Measurements from ENCODE around the gene EPGN. TPM values are rescaled to one million over a fixed set of nuclear protein-coding genes. Genes with fewer than 3 reads are reported as not detected.

Gene EPGN
- total RNA-seq, result not detected

GRCh38 chr4:74308215-74308614, at the start of gene EPGN:
EPGN (plus strand) TSS chr4:74308470; CDS start chr4:74308534, 64 bp downstream.
- no peak within 1 kb of the TSS for H3K4me3 ChIP-seq (ENCODE audit: low read length)
- H3K27me3 ChIP-seq (ENCODE audit: insufficient read depth, low read length), result no peaks in the 10 kb centered on the region
- H3K4me1 ChIP-seq (ENCODE audit: insufficient read depth, low read length), result no peaks in the 10 kb centered on the region
- H3K9me3 ChIP-seq (ENCODE audit: low read depth, low read length), result no peaks in the 10 kb centered on the region

DNA sequence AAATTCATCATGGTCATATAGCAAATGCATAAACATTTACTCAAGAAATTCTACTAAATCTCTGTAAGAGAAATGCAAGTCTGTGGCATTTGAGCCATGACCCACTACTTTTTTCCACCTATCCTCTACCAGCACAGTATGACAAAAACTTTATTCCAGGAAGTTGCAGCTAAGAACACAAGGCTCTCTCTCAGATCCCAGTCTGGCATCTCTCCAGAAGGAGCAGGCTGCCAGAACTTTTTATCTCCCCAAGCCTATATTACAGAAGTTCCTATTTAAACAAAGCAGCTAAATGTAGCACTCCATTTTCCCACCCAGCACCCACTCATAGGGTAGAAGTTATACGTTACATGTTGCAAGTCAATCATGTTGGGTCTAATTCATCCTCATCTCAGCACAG, 49.3 kb upstream of the EPGN start:
- H3K27me3 ChIP-seq (ENCODE audit: insufficient read depth, low read length), result no peaks in the 10 kb centered on the region
- H3K4me3 ChIP-seq (ENCODE audit: low read length), result no peak overlapping the region
- no peaks in the 10 kb centered on the region for H3K9me3 ChIP-seq (ENCODE audit: low read depth, low read length)
- H3K4me1 ChIP-seq (ENCODE audit: insufficient read depth, low read length), result no peaks in the 10 kb centered on the region

DNA sequence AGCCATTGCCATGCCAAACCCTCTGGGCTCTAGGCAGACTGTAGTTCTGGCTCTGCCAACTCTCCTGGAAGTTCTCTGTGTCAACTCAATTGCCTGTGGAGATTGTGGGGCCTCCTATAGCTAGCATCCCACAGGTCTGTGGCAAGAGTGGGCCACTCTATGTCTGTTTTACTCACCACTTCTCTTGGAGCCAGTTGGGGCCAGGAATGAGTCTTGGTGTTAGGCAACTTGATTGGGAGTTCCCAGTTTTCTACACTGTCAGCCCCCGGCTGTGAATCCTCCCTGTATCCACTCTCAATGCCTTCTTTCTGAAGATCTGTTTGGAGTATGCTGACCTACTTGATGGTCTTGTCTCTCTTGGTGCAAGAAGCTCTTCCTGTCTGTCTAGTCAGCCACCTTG, 48.2 kb upstream of the EPGN start:
- H3K9me3 ChIP-seq (ENCODE audit: low read depth, low read length), result no peaks in the 10 kb centered on the region
- no peak overlapping the region for H3K4me3 ChIP-seq (ENCODE audit: low read length)
- H3K4me1 ChIP-seq (ENCODE audit: insufficient read depth, low read length), result no peaks in the 10 kb centered on the region
- H3K27me3 ChIP-seq (ENCODE audit: insufficient read depth, low read length), result no peaks in the 10 kb centered on the region

- no peak overlapping the region for H3K4me3 ChIP-seq (ENCODE audit: low read length)
- H3K9me3 ChIP-seq (ENCODE audit: low read depth, low read length), result no peaks in the 10 kb centered on the region
- no peaks in the 10 kb centered on the region for H3K27me3 ChIP-seq (ENCODE audit: insufficient read depth, low read length)
- H3K4me1 ChIP-seq (ENCODE audit: insufficient read depth, low read length), result no peaks in the 10 kb centered on the region
Measured at GRCh38 chr4:74262522-74262921, 45.7 kb upstream of the EPGN start.

- no peaks in the 10 kb centered on the region for H3K4me1 ChIP-seq (ENCODE audit: insufficient read depth, low read length)
- no peaks in the 10 kb centered on the region for H3K27me3 ChIP-seq (ENCODE audit: insufficient read depth, low read length)
Measured at GRCh38 chr4:74263551-74263950, 44.7 kb upstream of the EPGN start.

GRCh38 chr4:74266081-74266480, 42.2 kb upstream of the EPGN start:
- no peaks in the 10 kb centered on the region for H3K4me1 ChIP-seq (ENCODE audit: insufficient read depth, low read length)
- H3K9me3 ChIP-seq (ENCODE audit: low read depth, low read length), result no peaks in the 10 kb centered on the region
- H3K27me3 ChIP-seq (ENCODE audit: insufficient read depth, low read length), result no peaks in the 10 kb centered on the region

More at GRCh38 chr4:74263551-74263950, 44.7 kb upstream of the EPGN start:
- Histone ChIP-seq H3K4me3 (ENCODE audit: low read length) (no peak overlapping the region), H3K9me3 (ENCODE audit: low read depth, low read length) (no peaks in the 10 kb centered on the region)

GRCh38 chr4:74267998-74268606, 40.2 kb upstream of the EPGN start:
- H3K27me3 ChIP-seq (ENCODE audit: insufficient read depth, low read length), result no peaks in the 10 kb centered on the region
- no peak overlapping the region for H3K4me3 ChIP-seq (ENCODE audit: low read length)
- no peaks in the 10 kb centered on the region for H3K4me1 ChIP-seq (ENCODE audit: insufficient read depth, low read length)
- no peaks in the 10 kb centered on the region for H3K9me3 ChIP-seq (ENCODE audit: low read depth, low read length)

More at GRCh38 chr4:74266081-74266480, 42.2 kb upstream of the EPGN start:
- no peak overlapping the region for H3K4me3 ChIP-seq (ENCODE audit: low read length)

DNA sequence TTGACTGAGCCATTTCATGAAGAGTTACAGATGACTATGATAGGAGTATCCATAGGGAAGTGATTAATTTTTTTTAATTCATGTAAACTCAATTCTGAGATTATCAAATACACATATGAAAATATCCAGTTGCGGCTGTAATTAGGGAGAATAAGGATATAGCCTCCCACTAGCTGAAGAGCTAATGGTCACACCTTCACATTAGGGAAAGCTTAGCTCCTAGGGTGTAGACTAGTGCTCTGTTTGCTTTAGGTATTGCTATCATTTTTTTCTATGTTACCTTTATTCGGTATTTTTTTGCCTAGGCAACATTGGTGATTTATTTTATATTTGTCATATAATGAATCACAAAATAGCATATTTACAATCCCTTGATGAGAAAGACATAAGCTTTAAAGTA, 39.6 kb upstream of the EPGN start:
- no peaks in the 10 kb centered on the region for H3K4me1 ChIP-seq (ENCODE audit: insufficient read depth, low read length)
- no peaks in the 10 kb centered on the region for H3K9me3 ChIP-seq (ENCODE audit: low read depth, low read length)
- no peak overlapping the region for H3K4me3 ChIP-seq (ENCODE audit: low read length)
- H3K27me3 ChIP-seq (ENCODE audit: insufficient read depth, low read length), result no peaks in the 10 kb centered on the region

- Histone ChIP-seq H3K9me3 (ENCODE audit: low read depth, low read length) (no peaks in the 10 kb centered on the region), H3K4me1 (ENCODE audit: insufficient read depth, low read length) (peaks cover 4% of the 10 kb centered on the region), H3K4me3 (ENCODE audit: low read length) (no peak overlapping the region), H3K27me3 (ENCODE audit: insufficient read depth, low read length) (no peaks in the 10 kb centered on the region)
Measured at GRCh38 chr4:74278490-74278889, 29.8 kb upstream of the EPGN start.

DNA sequence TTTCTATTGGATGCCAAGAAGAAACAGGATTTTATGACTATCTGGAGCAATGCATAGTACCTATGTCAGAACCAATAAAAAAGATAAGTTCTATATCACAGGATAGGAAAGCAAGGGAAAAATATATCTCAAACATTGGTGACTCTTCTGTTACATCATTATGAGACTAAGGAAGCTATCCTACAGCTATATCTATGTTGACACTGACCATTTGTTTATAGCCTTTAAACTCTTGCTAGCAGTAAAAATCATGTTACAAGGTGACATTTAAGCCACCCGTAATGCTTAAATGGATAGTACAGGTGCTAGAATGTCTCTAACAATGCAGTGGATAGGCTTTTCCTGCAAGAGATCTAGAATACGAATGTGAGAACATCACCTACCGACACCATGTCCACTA, 28.6 kb upstream of the EPGN start:
- no peaks in the 10 kb centered on the region for H3K9me3 ChIP-seq (ENCODE audit: low read depth, low read length)
- no peaks in the 10 kb centered on the region for H3K27me3 ChIP-seq (ENCODE audit: insufficient read depth, low read length)
- H3K4me1 ChIP-seq (ENCODE audit: insufficient read depth, low read length), result peaks cover 4% of the 10 kb centered on the region
- no peak overlapping the region for H3K4me3 ChIP-seq (ENCODE audit: low read length)

DNA sequence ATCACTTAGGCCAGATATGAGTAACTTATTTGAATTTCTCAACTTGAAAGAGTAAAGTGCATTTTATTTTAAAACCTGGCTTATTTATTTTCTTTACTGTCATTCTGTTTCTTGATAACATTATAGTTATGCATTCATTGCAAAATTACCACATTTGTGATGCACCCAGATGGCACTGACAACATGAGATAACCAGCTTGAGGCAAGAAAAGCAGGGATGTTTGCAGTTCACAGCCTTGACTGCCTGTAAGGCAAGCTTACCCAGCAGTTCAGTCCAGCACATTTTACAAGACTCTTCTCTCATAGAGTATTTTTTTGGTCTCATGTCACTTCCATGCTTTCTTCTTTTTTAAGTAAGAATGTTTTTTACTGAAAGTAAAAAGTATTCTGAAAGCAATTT, 25.3 kb upstream of the EPGN start:
- peaks cover 4% of the 10 kb centered on the region for H3K4me1 ChIP-seq (ENCODE audit: insufficient read depth, low read length)
- H3K9me3 ChIP-seq (ENCODE audit: low read depth, low read length), result no peaks in the 10 kb centered on the region
- H3K4me3 ChIP-seq (ENCODE audit: low read length), result no peak overlapping the region
- no peaks in the 10 kb centered on the region for H3K27me3 ChIP-seq (ENCODE audit: insufficient read depth, low read length)

DNA sequence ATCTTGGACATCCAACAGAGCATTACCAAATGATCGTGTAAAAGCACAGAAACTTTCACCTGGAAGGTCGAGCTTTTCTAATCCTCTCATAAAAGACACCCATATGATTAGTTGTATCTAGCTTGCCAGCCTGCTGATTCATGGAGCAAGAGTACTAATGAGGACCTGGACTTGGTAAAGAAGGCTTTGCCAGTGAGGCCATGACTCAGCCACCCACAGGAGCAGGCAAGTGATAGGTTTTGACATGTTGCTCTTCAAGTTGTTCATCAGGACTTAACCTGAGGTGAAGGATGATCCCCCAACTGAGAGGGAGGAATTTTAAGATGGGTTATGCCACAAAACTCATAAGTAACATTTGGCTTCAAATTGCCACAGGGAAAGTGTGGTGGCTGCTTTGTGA, 24.7 kb upstream of the EPGN start:
- Histone ChIP-seq H3K27me3 (ENCODE audit: insufficient read depth, low read length) (no peaks in the 10 kb centered on the region), H3K4me3 (ENCODE audit: low read length) (no peak overlapping the region), H3K9me3 (ENCODE audit: low read depth, low read length) (no peaks in the 10 kb centered on the region), H3K4me1 (ENCODE audit: insufficient read depth, low read length) (peaks cover 4% of the 10 kb centered on the region)

DNA sequence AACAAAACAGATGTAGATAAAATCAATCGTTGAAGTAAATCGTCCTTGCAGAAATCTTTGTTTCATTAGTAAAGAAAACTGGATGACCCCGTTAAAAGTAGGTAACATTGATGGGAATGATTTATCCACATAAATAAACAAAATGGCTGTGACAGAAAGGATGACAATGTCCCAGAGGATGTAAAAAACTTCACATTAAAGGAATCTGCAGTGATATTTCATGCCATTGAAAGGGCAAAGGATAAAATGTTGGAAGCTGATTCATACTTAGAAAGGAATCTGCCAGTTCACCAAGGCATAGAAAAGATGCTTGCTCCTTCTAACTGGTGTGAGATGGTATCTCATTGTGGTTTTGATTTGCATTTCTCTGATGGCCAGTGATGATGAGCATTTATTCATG, 24.2 kb upstream of the EPGN start:
- Histone ChIP-seq H3K27me3 (ENCODE audit: insufficient read depth, low read length) (no peaks in the 10 kb centered on the region), H3K4me1 (ENCODE audit: insufficient read depth, low read length) (peaks cover 4% of the 10 kb centered on the region), H3K9me3 (ENCODE audit: low read depth, low read length) (no peaks in the 10 kb centered on the region), H3K4me3 (ENCODE audit: low read length) (no peak overlapping the region)

DNA sequence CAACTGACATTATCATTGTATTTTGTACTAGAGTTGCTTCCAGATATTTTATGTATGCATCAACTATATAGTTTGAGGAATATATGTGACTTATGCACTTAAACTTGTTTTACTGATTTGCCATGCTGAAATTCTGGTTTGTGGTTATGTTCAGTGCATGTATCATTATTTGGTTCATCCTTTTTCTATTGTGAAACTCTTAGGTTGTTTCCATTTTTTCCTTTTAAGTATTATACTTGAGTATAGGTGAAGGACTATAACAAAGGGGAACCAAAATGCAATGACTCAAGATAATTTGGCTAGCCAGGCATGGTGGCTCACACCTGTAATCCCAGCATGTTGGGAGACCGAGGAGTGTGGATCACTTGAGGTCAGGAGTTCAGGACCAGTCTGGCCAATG, 21.1 kb upstream of the EPGN start:
- H3K4me3 ChIP-seq (ENCODE audit: low read length), result no peak overlapping the region
- no peaks in the 10 kb centered on the region for H3K4me1 ChIP-seq (ENCODE audit: insufficient read depth, low read length)
- no peaks in the 10 kb centered on the region for H3K27me3 ChIP-seq (ENCODE audit: insufficient read depth, low read length)
- H3K9me3 ChIP-seq (ENCODE audit: low read depth, low read length), result no peaks in the 10 kb centered on the region

DNA sequence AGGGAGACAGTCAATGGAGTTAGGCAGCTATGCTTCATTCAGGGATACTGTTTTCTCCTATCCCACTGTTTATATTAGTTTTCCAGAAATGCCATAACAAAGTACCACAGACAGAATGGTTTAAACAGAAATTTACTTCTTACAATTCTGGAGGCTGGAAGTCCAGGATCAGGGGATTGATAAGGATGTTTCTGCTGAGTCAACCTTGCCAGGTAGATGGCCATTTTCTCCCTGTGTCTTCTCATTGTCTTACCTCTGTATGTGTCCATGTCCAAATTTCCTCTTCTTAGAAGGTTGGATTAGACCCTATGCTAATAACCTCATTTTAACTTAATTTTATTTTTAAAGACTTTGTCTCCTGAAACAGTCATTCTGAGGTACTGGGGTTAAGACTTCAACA, 20.5 kb upstream of the EPGN start:
- H3K27me3 ChIP-seq (ENCODE audit: insufficient read depth, low read length), result no peaks in the 10 kb centered on the region
- no peaks in the 10 kb centered on the region for H3K9me3 ChIP-seq (ENCODE audit: low read depth, low read length)
- no peak overlapping the region for H3K4me3 ChIP-seq (ENCODE audit: low read length)
- H3K4me1 ChIP-seq (ENCODE audit: insufficient read depth, low read length), result no peaks in the 10 kb centered on the region

DNA sequence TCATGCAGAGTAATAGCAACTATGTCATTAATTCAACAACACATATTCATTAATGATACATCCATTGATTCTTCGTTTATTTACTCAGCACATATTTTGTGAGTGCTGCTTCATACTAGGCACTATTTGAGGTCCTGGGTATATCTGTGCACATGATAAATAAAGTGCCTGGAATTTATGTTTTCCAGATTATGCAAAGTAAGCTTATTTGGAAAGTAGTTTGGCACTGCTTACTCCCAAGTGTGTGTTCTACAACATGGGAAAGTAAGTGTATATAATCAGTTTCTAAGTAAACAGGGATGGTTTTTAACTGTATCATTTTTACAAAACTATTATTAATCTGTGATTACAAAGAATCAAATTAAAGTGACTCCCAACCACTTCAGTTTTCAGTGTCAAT, 16.8 kb upstream of the EPGN start:
- Histone ChIP-seq H3K4me3 (ENCODE audit: low read length) (no peak overlapping the region), H3K27me3 (ENCODE audit: insufficient read depth, low read length) (no peaks in the 10 kb centered on the region), H3K9me3 (ENCODE audit: low read depth, low read length) (no peaks in the 10 kb centered on the region), H3K4me1 (ENCODE audit: insufficient read depth, low read length) (no peaks in the 10 kb centered on the region)

All from mononuclear cell (primary cell).